ENCODE measurements around the gene MYEOV. TPM values are rescaled to one million over a fixed set of nuclear protein-coding genes. Genes with fewer than 3 reads are reported as not detected.

MYEOV gene
- total RNA-seq, 1 experiment from 2014 or later, result 182 TPM

DNA sequence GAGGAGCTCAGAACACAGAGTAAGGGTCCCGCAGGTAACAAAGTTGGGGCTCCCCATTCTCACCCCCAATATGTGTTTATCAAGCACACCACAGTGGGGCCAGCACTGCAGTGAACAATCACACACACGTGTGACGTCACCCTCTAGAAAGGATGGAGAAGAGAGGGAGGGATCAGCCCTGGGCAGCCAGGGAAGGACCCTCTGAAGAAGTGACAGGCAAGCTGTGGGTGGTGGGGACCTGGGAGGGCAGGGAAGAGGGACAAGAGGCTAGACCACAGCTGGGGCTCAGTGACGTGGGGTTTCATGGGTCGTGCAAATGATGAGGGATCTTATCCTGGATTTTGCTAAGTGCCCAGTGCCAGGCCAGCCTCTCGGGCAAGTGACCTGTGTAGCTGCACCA, 28.7 kb upstream of the MYEOV start:
- BruUV-seq (replicated peaks), result no TSS peak
- H3K27me3 ChIP-seq (ENCODE audit: insufficient read depth, low read depth), result no peaks in the 10 kb centered on the region
- peaks cover 12% of the 10 kb centered on the region for H3K4me1 ChIP-seq (replicated peaks; ENCODE audit: insufficient read depth)
- no peaks in the 10 kb centered on the region for H4K20me1 ChIP-seq (ENCODE audit: insufficient read depth)
- H3K4me2 ChIP-seq, result no peak overlapping the region
- POLR2A ChIA-PET (ENCODE audit: unreplicated experiment), result no interaction called here
- H3K9me3 ChIP-seq (ENCODE audit: insufficient read depth, low read depth), result no peaks in the 10 kb centered on the region
- no peak for DNase-seq
- no peaks in the 10 kb centered on the region for H3K79me2 ChIP-seq (ENCODE audit: low read depth)
- peaks cover 7% of the 10 kb centered on the region; the same call in 1 of the 2 replicates for H3F3A ChIP-seq (ENCODE audit: insufficient read depth, low read depth)
- H3K27ac ChIP-seq, result no peak overlapping the region
- TF ChIP-seq EZH2 (IDR thresholded peaks at IDR 0.05; ENCODE audit: low read depth), result no peak
- TF ChIP-seq, protein P1, sequence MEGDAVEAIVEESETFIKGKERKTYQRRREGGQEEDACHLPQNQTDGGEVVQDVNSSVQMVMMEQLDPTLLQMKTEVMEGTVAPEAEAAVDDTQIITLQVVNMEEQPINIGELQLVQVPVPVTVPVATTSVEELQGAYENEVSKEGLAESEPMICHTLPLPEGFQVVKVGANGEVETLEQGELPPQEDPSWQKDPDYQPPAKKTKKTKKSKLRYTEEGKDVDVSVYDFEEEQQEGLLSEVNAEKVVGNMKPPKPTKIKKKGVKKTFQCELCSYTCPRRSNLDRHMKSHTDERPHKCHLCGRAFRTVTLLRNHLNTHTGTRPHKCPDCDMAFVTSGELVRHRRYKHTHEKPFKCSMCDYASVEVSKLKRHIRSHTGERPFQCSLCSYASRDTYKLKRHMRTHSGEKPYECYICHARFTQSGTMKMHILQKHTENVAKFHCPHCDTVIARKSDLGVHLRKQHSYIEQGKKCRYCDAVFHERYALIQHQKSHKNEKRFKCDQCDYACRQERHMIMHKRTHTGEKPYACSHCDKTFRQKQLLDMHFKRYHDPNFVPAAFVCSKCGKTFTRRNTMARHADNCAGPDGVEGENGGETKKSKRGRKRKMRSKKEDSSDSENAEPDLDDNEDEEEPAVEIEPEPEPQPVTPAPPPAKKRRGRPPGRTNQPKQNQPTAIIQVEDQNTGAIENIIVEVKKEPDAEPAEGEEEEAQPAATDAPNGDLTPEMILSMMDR (conservative IDR thresholded peaks at IDR 0.05), result no peak
- intact Hi-C loops (cut with micrococcal nuclease; ENCODE audit: unreplicated experiment), result no loop called here
- H3K4me3 ChIP-seq, result no peak overlapping the region
- H3K36me3 ChIP-seq (ENCODE audit: low read depth), result no peaks in the 10 kb centered on the region
- no peak overlapping the region for H2AFZ ChIP-seq
- CTCF ChIA-PET, result no interaction called here
- no peaks in the 10 kb centered on the region for H3K9me2 ChIP-seq (ENCODE audit: insufficient read depth)

DNA sequence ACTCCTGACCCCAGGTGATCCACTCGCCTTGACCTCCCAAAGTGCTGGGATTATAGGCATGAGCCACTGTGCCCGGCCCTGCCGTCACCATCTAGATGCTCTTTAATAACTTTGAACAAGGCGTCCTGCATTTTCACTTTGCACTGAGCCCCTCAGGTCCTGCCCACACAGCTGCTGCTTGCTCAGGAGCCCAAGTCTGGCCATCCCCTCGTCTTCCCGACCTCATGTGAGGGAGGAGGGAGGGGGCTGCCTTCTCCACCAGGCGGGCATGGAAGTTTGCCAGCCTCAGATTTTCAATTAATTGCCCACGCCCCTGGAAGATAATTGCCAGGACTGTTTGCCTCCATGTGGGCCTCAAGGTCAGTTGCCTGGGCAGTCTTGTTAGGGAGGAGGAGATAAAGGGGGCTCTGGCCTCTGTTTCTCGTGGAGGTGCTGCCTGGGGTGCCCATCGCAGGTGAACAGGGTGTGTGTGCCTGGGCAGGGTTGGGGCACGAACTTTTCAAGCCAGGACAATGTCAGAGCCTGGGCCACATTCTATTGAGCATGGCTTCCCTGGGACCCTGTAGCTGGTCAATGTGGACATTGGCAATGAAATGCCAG, 27.9 kb upstream of the MYEOV start:
- no peak overlapping the region for H3K4me2 ChIP-seq
- TF ChIP-seq, protein P1 (conservative IDR thresholded peaks at IDR 0.05), result no peak
- TF ChIP-seq EZH2 (IDR thresholded peaks at IDR 0.05; ENCODE audit: low read depth), result no peak
- no peak overlapping the region for H3K27ac ChIP-seq
- no peaks in the 10 kb centered on the region for H4K20me1 ChIP-seq (ENCODE audit: insufficient read depth)
- H3F3A ChIP-seq (ENCODE audit: insufficient read depth, low read depth), result 0 out of 2 replicates have a peak, but pooled peaks cover 5% of the 10 kb centered on the region
- no peaks in the 10 kb centered on the region for H3K27me3 ChIP-seq (ENCODE audit: insufficient read depth, low read depth)
- intact Hi-C loops (cut with micrococcal nuclease; ENCODE audit: unreplicated experiment), result no loop called here
- no peak overlapping the region for H2AFZ ChIP-seq
- no peak for DNase-seq
- ChIA-PET CTCF (no interaction called here), POLR2A (ENCODE audit: unreplicated experiment) (no interaction called here)
- BruUV-seq (replicated peaks), result no TSS peak
- no peak overlapping the region for H3K4me3 ChIP-seq
- no peaks in the 10 kb centered on the region for H3K79me2 ChIP-seq (ENCODE audit: low read depth)
- H3K9me2 ChIP-seq (ENCODE audit: insufficient read depth), result no peaks in the 10 kb centered on the region
- peaks cover 4% of the 10 kb centered on the region for H3K4me1 ChIP-seq (replicated peaks; ENCODE audit: insufficient read depth)
- no peaks in the 10 kb centered on the region for H3K36me3 ChIP-seq (ENCODE audit: low read depth)
- H3K9me3 ChIP-seq (ENCODE audit: insufficient read depth, low read depth), result no peaks in the 10 kb centered on the region

DNA sequence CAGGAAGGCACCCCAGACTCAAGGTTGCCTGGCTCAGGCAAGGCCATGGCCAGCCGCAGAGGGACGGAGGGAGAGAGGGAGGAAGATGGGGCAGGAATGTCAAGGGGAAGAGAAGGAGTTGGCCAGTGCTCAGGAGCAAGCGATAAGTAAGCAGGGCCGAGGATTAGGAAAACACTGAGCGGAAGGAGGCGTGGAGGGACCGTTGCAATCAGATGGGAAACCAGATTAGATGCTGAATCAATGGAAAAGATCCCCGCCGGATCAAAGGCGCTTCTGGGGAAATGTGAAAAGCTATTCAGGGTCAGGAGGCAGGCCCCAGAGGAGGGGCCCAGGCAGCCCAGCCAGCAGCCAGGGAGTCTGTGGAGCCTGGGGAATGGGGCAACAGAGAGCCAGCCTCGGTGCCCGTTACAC, 26.6 kb upstream of the MYEOV start:
- H3K4me2 ChIP-seq, result no peak overlapping the region
- no peaks in the 10 kb centered on the region for H3K36me3 ChIP-seq (ENCODE audit: low read depth)
- H3F3A ChIP-seq (ENCODE audit: insufficient read depth, low read depth), result 0 out of 2 replicates have a peak, but pooled peaks cover 5% of the 10 kb centered on the region
- no peaks in the 10 kb centered on the region for H4K20me1 ChIP-seq (ENCODE audit: insufficient read depth)
- intact Hi-C loops (cut with micrococcal nuclease; ENCODE audit: unreplicated experiment), result no loop called here
- no peak for TF ChIP-seq EZH2 (IDR thresholded peaks at IDR 0.05; ENCODE audit: low read depth)
- TF ChIP-seq, protein P1 (conservative IDR thresholded peaks at IDR 0.05), result no peak
- CTCF ChIA-PET, result no interaction called here
- no peaks in the 10 kb centered on the region for H3K27me3 ChIP-seq (ENCODE audit: insufficient read depth, low read depth)
- H3K4me3 ChIP-seq, result no peak overlapping the region
- POLR2A ChIA-PET (ENCODE audit: unreplicated experiment), result no interaction called here
- H3K9me2 ChIP-seq (ENCODE audit: insufficient read depth), result no peaks in the 10 kb centered on the region
- H3K27ac ChIP-seq, result no peak overlapping the region
- H3K79me2 ChIP-seq (ENCODE audit: low read depth), result no peaks in the 10 kb centered on the region
- H3K4me1 ChIP-seq (replicated peaks; ENCODE audit: insufficient read depth), result no peaks in the 10 kb centered on the region
- no peak overlapping the region for H2AFZ ChIP-seq
- no peaks in the 10 kb centered on the region for H3K9me3 ChIP-seq (ENCODE audit: insufficient read depth, low read depth)
- DNase-seq, result no peak
- BruUV-seq (replicated peaks), result no TSS peak
